ENCODE data around the gene PPM1N.

GRCh38 chr19:45514376-45515051, 16.3 kb downstream of the PPM1N start:
- no peak for TF ChIP-seq EP300 (IDR thresholded peaks at IDR 0.05)
- TF ChIP-seq POLR2A (IDR thresholded peaks at IDR 0.05), result no peak
